Stimulated activated CD8-positive, alpha-beta memory T cell treated with anti-CD3 and anti-CD28 coated beads, Interleukin-4, amount 100 ng/mL, for 1 hour (primary cell): ENCODE data around the gene BACH1.

Source experiments
- DNase-seq, 2 donors: peaks; one replicate each; pipeline ENCODE4 v3.0.0-alpha.2; 2020; ENCODE audit warnings: low read depth in 2 of 2, low spot score in 1 of 2

Gene BACH1

DNA sequence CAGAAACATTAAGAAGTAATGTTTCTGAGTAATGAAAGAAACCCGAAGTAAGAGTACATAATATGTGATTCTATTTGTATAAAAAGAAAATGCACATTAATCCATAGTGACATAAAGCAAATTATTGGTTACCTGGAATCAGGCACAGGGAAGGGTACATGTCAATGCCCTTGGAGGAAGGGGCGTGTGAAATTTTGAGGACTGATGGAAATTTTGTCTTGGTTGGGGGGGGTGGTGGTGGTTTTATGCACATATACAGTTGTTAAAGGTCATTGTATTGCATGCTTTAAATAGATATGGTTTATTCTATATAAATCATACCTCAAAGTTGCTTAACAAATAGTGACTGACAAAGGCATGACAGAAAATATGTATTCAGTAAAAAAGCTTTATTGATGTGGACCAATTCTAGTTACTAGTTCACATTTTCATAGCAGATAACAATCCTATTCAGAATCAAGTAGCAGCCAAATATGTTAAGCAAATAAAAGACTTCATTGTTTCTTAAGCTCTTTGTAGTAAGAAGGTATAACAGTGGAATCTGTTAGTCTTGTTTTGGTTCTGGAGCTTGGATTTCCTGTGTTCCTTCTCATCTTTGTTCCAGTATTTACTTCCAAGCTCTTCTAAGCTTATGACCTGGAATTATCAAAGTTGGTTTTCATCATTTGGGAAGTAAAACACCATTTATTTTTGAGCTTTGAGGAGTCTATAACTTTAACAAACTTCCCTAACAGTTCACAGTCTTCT lies 15.1 kb downstream of the BACH1 start:
- DNase-seq, result no peak

DNA sequence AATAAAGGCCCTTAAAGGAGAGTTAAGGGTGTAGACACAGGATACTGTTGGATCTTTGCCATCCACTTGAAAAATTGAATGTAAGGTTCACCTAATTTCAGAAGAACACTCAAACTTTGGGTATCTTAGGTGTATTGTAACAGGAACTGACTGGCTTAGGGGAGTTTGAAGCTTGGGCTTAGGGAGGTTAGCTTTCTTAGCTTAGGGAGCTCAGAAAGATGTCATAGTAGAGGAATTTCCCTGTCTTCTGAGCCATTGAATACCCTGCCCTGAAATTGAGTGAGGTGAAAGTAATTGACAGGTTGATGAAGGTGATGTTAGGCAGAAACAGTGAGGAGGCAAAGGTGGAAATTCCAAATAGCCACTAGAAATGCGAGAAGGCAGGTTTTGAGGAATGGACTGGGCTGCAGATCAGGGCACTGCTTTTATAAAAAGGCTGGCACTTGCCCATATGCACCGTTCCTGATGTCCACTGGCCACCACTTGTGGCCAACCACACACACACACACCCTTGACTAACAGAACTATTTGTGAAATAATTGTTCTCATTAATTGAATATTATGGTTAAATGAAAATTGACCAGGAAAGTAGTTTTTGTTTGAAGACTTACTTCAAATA lies 16.5 kb downstream of the BACH1 start:
- DNase-seq, result no peak

DNA sequence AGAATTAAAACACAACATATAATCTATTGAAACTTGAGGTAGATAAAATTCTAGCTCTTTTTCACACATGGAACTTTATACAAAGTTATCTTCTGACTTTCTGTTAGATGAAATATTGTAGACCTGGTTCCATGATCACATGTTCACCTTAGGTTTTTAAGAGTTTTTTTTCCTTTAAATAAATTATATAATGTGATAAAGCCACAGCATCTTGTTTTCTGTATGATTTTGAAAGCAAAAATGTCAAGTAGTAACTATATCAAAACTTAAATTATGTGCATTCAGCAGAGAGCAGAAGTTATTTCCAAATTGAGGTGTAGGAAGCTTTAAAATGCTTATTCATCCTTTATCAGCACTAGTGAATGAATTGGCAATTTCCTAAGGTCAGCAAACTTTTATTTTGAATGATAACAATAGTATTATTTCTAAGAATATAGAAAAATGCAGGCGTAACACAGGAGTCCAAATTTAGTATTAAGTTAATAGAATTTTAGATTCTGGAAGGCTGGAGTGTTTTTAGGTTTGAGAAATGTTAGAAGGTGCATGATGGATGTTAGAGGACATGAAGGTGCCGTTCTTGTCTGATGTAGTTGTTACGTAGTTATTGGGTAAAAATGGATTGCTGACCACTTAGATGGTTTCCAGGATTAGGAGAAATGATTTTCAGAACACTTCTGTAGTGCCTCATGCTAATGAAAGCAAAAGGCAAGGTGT lies 17.5 kb downstream of the BACH1 start:
- DNase-seq, result no peak

DNA sequence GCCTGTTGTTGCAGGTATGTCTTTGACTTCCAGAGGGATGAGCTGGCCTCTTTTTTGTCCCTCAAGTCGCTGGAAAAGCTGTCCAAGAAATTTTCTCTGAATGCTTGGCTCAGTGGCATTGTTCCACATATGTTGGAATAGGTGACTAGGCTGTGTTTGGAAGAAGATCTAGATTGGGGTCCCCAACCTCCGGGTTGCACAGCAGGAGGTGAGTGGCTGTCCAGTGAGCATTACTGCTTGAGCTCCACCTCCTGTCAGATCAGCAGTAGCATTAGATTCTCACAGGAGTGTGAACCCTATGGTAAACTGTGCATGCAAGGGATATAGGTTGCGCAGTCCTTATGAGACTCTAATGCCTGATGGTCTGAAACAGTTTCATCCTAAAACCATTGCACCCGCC lies 18.1 kb downstream of the BACH1 start:
- DNase-seq, result no peak

DNA sequence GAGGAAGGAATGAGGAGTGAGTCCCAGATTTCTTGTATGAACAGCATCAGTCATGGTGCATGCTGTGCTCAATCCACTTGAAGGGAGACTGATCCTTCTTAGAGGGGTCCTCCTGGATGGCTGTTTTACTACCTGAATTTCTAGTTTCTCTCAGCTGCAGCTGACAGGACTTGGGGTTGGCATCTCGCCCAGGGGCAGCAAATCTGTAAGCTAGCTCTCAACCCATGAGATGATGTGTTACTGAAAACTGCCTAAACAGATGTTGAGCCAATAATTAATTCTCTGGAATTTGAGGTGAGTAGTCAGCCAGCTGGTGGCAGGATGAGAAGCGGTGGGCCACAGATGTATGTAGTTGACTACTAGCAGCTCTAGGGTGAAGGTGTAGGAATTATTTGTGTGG lies 19.6 kb downstream of the BACH1 start:
- no peak for DNase-seq

DNA sequence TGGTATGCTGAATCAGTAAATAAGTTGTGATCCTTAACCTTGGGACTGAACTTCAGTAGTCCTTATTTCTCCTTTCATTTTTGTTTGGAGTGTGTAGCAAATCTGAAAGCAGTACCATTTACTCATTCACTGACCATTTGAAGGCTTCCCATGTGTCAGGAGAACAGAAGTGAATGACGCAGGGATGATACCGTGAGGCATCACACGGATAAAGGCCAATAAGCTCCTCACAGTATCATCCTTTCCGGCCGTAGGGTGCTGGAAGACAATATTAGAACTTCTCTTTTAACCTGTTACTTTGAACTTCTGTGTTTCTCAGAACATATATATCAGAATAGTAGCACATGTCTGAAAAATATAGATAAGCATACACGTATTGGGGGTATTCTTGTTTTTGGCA lies 21.3 kb downstream of the BACH1 start:
- no peak for DNase-seq

DNA sequence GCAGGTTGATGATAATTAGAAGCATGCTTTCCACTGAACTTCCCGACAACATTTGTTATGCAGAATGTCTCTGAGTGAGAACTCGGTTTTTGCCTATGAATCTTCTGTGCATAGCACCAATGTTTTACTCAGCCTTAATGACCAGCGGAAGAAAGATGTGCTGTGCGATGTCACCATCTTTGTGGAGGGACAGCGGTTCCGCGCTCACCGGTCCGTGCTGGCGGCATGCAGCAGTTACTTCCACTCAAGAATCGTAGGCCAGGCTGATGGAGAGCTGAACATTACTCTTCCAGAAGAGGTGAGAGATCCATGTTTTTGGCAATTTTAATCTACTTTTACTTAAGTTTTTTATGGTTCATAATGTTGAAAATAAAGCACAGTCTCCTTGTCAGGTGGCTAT lies 22.5 kb downstream of the BACH1 start:
- no peak for DNase-seq

DNA sequence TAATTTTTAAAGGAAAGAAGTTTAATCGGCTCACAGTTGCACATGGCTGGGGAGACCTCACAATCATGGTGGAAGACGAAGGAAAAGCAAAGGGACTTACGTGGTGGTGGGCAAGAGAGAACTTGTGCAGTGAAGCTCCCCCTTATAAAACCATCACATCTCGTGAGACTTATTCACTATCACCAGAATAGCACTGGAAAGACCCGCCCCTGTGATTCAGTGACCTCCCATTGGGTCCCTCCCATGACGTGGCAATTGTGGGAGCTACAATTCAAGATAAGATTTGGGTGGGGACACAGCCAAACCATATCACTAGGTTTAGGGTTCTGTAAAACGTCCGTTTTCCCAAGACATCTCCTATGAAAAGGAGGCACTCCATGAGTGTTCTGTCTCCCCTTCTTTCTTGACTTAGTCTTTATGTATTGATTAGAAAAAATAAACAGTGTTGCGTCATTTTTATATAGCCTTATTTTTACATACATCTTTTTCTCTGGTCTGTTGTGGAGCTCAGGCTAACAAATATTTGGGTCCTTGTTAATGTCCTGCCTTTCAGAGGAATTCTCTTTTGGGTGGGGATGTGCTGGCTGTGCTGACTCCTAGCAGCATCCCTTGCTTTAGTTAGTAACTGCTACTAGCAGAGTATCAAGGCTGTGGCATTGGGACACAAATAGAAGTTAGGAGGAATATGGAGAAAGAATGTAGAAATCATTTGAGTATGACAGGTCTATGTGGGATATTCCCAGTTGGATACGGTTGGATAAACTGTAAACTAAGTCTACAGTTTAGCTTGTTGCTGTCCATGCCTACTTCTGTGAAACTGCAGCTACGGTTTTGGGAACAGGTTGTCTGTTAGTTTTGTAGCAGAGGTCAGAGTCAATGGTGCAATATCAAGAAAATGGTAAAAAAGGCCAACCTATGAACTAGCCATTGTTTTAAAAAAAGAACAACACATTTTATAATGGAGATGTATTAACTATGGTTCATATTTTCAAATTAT lies 23.5 kb downstream of the BACH1 start:
- DNase-seq, result no peak

DNA sequence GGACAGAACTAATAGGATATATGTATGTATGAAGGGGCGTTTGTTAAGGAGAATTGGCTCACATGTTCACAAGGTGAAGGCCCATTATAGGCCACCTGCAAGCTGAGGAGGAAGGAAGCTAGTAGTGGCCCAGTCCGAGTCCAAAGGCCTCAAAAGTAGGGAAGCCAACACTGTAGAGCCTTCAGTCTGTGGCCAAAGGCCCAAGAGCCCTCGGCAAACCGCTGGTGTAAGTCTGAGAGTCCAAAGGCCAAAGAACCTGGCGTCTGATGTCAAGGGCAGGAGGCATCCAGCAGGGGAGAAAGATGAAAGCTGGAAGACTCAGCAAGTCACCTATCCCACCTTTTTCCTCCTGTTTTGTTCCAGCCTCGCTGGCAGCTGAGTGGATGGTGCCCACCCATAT lies 24.5 kb downstream of the BACH1 start:
- DNase-seq, result no peak

DNA sequence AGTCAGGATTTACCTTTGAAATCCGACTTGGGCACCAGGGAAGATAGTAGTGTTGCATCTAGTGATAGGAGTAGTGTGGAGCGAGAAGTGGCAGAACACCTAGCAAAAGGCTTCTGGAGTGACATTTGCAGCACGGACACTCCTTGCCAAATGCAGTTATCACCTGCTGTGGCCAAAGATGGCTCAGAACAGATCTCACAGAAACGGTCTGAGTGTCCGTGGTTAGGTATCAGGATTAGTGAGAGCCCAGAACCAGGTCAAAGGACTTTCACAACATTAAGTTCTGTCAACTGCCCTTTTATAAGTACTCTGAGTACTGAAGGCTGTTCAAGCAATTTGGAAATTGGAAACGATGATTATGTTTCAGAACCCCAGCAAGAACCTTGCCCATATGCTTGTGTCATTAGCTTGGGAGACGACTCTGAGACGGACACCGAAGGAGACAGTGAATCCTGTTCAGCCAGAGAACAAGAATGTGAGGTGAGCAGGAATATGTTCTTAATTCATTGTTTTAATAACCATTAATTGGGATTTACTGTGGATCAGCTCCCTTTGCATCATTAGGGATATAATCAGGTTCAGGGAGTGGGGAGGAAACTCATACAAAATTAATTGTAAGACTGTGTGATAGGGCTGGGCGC lies 28.3 kb downstream of the BACH1 start:
- DNase-seq, result no peak

DNA sequence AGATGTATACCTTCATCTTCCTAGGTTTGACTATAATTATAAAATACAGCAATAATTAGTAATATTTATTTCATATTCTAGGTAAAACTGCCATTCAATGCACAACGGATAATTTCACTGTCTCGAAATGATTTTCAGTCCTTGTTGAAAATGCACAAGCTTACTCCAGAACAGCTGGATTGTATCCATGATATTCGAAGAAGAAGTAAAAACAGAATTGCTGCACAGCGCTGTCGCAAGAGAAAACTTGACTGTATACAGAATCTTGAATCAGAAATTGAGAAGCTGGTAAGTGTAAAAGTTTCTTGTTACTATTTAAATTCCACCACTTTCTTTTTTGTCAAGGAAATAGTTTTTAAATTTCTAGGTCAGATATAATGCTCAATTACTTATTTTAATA lies 30.7 kb downstream of the BACH1 start:
- no peak for DNase-seq

DNA sequence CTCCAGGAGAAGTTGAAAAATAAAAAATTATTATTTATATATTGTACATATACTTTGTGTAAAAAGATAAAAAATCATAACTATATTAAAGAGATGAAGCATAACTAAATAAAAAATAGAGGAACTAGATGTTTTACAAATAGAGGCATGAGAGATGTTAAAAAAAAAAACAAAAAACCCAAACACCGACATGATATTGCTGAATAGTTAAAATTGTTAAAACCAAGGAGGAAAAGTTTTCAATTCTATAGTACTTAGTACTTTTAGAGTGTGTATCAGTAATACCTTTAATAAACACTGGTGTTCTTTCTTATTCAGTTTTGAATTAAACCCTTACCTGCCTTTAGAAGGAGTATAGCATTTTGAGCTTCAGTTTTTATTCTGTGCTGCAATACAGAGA lies 32.1 kb downstream of the BACH1 start:
- no peak for DNase-seq

DNA sequence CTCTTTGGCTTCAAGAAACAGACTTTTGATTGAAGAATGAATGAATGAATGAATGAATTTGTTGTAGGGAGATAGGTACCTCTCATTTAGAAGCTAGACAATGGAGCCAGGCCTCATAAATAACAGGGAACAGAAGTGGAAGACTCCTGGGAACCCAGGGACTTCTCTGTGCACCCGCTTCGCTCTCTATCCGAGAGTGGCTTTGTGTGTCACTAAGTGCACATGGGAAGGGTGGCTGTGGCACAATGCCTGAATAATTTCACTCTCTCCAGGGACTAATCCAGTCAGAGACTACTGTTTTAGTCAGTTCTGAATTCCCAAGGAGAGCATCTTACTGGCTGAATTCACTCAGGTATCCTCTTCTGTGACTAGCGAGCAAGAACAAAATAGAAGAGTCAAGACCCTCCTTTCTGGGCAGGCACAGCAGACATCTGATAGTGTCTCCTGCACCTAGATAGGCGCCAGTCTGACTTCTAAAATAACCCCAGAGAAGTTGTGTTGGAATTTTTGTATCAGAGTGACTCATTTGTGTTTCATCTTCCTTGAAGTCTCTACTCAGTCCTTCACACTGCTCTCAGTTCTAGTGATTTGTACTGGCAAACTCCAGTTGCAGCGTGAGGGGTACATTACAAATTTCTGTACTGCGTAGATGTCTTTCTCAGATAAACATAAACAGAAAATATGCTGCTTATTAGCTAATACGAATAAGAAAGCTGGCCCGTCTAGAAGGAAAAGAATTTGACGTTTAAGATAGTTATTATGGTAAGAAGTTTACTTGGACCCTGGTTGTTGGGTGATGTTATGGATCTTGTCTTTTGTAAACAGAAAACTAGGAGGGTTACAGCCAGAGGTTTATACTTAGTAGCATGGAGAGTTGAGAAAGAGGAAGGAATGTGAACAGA lies 34.0 kb downstream of the BACH1 start:
- no peak for DNase-seq

DNA sequence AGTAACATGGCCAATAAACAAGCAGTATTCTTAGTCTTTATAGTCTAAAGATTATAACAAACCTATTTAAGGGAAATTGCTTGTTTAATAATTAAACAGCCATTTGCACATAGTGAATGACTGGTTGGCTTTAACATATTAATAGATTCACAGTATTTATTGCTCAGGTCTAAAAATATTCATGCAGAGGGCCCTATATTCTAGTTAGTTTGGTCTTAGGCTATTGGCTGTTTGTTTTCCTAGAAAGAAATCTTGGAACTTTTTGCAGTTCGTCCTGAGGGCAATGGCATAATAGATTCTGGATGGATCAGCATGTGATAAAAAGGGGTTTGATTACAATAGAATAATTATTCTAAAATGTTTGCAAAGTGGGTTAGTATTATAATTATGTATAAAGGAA lies 34.7 kb downstream of the BACH1 start:
- no peak for DNase-seq

DNA sequence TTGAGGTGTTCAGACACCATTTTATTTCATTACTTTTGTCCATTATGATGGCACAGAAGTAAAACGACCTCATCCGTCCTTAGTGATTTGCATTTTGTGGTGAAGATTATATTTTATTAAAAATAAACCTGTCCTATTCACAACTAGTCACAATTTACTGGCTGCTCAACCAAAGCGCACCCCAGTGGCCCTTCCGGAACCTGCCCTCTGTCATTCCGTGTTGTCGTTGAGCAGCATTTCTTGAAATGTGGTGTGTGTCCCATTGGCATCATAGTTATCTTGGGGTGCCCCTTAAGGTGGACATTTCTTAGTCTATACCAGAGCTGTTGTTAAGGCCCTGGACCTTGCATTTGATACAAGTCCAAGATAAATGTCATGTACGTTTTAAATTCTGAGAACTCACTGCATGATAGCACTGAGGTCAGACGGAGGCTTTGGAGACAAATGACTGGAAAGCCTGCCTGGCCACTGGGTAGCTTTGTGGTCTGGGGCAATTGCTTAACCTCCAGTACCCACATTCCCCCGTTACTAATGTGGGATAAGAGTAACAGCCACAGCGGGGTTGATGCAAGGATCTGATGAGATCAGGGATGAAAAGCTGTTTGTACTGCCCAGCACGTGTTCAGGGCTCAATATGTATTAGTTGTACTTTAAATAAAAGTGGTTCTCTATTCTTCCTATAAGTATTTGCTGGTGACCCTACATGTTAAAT lies 36.2 kb downstream of the BACH1 start:
- no peak for DNase-seq

DNA sequence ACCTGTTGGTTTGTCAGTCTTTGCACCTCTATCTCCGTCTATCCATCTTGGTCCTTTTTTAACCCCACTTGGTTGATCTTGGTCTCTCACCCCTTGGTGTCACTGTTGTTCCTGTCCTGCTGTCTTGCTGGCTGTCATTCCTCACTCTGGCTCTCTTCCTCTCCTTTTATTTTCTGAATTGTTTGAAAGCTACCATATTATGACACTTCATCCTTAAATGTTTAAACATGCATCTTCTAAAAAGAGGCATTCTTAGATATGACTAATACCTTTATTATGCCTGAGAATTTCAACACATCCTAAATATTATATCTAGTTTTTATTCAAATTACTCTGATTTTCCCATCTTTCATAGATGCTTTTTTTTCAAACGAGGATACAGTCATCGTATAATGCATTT lies 37.0 kb downstream of the BACH1 start:
- DNase-seq, result no peak

DNA sequence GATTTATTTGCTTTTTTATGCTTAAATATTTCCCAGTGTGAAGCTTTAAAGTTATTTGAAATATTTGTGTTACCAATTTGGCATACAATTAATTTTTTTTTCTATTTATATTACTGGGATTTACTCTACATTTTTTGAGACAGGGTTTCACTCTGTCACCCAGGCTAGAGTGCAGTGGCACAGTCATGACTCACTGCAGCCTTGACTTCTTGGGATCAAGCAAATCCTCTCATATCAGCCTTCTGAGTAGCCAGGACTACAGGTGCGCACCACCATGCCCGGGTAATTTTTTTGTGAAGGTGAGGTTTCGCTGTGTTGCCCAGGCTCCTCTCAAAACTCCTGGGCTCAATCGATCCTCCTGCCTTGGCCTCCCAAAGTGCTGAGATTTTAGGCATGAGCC lies 39.5 kb downstream of the BACH1 start:
- no peak for DNase-seq

DNA sequence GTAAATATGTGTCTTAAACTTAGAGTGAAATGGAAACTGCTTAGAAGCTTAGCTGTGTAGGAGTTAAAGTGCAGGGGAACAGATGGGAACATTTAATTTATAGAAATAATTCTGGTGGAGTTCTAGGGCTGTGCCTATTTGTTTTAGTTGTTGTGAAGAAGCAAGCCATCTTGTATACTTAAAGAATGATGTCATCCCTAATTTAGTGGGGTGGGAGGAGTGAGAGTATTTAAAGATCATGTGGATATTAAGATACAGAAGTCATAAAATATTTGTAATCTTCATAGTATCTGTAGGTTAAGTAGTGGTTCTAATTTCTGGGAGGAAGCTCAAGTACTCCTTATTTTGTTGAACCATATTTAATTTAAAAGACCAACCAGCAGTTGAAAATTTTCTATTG lies 41.5 kb downstream of the BACH1 start:
- no peak for DNase-seq

DNA sequence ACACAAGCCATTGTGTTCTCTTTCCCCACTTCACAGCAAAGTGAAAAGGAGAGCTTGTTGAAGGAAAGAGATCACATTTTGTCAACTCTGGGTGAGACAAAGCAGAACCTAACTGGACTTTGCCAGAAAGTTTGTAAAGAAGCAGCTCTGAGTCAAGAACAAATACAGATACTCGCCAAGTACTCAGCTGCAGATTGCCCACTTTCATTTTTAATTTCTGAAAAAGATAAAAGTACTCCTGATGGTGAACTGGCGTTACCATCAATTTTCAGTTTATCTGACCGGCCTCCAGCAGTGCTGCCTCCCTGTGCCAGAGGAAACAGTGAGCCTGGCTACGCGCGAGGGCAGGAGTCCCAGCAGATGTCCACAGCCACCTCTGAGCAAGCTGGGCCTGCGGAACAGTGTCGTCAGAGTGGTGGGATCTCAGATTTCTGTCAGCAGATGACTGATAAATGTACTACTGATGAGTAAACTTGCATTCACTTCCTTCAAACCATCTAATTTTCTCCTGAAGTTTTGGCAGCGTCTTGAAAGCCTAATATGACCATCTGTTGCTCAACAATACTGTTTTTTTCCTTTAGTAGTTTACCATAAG lies 43.7 kb downstream of the BACH1 start:
- no peak for DNase-seq
